GM19395 (cell line): ENCODE measurements around the gene LCN9.

Experiments
- ATAC-seq: cut with Tn5 transposase; IDR thresholded peaks from one replicate; pipeline ENCODE4 v1.9.1; 2021; ENCODE audit warnings: mild to moderate bottlenecking, moderate library complexity; ENCODE audit not compliant: unreplicated experiment

LCN9 gene

DNA sequence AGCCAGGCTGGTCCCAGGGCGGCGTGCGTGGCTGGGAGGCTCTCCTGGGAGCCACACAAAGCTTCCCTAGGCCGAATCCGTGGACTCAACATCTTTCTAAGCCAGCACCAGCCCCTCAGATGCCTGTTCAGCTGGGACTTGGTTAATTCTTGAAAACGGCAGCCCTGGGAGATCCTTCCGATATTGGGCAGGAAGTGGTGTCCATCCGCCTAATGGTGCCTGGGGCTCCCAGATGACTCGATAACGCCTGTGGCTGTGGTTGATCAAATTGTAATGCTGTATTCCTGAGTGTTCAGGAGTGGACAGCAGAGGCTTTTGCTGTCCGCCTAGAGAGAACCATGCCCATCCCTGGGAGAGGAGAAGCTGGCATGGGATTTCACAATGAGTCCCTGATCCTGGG lies 52.9 kb downstream of the LCN9 start:
- ATAC-seq: no peak
